ENCODE results near the gene RARB.

Gene RARB

DNA sequence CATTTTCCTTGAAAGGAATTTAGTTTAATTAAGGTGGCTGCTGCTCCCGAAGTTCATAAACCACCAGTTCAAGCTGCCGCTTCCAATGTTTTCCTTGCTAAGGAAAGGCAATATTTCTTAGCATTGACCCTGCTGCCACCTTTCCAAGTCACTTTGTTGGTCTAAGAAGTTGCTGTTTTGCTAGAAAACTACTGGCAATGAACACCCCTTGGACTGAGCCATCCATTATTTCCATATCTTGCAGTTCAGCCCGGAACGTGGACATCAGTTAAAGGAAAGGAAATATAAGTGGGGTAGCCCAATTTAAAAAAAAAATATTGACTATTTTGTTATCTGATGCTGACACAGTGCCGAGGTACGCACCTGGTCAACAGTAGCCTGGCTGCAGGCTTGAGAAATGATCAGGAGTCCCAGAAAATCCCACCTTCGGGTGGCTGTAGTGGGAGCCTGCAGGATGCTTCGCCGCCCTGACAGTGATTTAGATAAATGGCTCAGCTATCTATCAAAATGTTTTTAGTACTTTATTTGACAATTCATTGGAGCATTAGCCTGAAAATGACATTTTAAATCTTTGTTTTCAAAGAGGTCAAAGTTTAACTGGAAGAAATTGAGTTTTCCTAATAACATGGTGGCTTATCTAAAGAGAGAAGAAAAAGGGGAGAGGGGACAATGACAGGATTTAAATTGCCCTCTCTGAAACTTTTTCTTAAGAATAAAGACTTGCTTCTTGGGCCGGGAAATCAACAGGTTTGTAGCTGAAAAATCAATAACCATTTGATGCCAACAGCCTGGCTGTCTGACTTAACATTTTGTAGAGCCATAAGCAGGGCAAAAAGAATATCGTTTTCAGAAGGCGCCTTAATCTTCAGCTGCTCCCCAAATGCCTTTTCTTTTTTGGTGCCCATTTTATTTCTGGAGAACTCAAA is 1.6 kb downstream of the RARB start:
- H3K36me3 ChIP-seq (ENCODE audit: control insufficient read depth in 5 of 5, insufficient read depth in 5 of 5, low read length in 5 of 5), result no peaks in the 10 kb centered on the region
- H3K9me3 ChIP-seq (ENCODE audit: control insufficient read depth in 5 of 5, low read length in 5 of 5), result no peaks in the 10 kb centered on the region
- peak overlapping the region in 4 of 5 donors; percentile 20 to 75 (median 50) for H3K4me3 ChIP-seq (ENCODE audit: low read depth in 1 of 5, low read length in 5 of 5)
- H3K27ac ChIP-seq (ENCODE audit: low read depth, low read length), result peak overlapping the region; percentile 28
- H3K9ac ChIP-seq (ENCODE audit: low read length in 5 of 5), result no peak overlapping the region
- peaks cover 3 to 31% (median 20%) of the 10 kb centered on the region in 5 donors for H3K4me1 ChIP-seq (ENCODE audit: control insufficient read depth in 5 of 5, insufficient read depth in 5 of 5, low read length in 5 of 5)
- peaks cover 0 to 1% (median 0%) of the 10 kb centered on the region in 5 donors for H3K27me3 ChIP-seq (ENCODE audit: control insufficient read depth in 5 of 5, insufficient read depth in 4 of 5, low read length in 5 of 5)

DNA sequence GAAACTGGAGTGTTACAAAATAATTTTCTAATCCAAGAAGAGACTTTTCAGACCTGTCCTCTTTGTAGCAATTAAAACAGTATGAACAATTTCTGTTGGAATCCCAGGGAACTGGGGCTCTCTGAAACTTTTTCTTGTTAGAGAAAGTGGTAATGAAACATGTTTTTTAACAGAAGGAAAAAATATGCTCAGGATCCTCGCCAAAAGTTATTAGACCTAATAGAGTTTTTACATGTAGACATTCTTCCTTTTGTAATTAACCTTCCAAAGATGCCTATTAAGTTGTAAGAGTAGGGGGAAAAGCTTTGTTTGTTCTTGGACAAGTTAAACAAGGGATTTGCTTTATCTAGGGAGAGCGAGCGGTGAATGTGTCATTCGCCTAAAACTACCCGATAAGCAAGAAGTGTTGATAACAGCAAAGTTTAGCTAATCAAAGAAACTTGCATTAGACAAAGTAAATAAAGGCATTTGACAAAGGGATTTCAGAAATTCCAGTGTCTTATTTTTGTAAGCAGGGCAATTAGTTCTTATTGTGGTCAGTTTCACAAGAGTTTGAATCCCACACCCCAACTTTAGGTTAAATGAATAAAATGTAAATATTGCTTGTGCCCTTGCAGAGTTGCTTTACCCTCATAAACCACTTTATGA is 2.3 kb downstream of the RARB start:
- H3K4me1 ChIP-seq (ENCODE audit: control insufficient read depth in 5 of 5, insufficient read depth in 5 of 5, low read length in 5 of 5), result peaks cover 3 to 31% (median 20%) of the 10 kb centered on the region in 5 donors
- peak overlapping the region in 1 of 5 donors; percentile 40 for H3K9ac ChIP-seq (ENCODE audit: low read length in 5 of 5)
- H3K36me3 ChIP-seq (ENCODE audit: control insufficient read depth in 5 of 5, insufficient read depth in 5 of 5, low read length in 5 of 5), result no peaks in the 10 kb centered on the region
- peak overlapping the region in 2 of 5 donors; percentile 22 to 75 for H3K4me3 ChIP-seq (ENCODE audit: low read depth in 1 of 5, low read length in 5 of 5)
- no peaks in the 10 kb centered on the region for H3K27me3 ChIP-seq (ENCODE audit: control insufficient read depth in 5 of 5, insufficient read depth in 4 of 5, low read length in 5 of 5)
- H3K27ac ChIP-seq (ENCODE audit: low read depth, low read length), result peak overlapping the region; percentile 28
- no peaks in the 10 kb centered on the region for H3K9me3 ChIP-seq (ENCODE audit: control insufficient read depth in 5 of 5, low read length in 5 of 5)

DNA sequence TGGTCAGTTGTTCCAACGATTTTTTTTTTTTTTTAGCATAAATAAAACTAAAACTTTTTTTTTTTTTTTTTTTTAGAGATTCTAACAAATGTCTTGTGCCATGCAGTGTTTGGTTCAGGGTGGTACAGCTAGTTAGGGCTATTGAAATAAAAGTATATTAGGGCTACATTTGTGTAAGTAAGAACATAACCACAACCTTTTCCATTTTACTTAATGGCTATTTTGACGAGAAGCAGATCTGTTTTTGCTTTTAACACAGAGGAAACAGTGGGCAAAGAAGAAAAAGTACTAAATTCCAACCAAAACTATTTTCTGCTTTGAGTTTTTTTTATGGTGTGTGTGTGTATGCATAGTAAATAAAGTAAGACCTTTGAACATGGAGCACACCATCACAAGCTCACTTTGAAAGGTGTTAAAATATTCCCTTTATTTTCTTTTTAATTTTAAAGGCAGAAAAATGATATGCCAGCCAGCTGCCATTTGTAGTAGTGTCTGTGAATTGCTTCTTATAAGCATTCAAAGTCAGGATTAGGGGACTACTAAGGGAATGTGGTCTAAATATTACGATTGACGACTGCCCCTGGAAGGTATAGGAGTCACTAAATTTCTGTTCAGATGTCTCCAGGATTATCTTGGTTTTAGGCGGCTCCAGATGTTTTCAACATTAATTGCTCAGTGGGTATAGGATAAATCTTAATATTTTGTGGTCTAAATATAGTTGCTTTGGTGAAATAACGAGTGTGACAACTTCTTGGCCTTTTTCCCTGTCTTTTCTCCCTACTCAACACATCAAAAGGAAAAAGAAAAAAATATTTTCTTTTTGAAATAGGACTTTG is 3.1 kb downstream of the RARB start:
- no peak overlapping the region for H3K27ac ChIP-seq (ENCODE audit: low read depth, low read length)
- no peaks in the 10 kb centered on the region for H3K9me3 ChIP-seq (ENCODE audit: control insufficient read depth in 5 of 5, low read length in 5 of 5)
- H3K9ac ChIP-seq (ENCODE audit: low read length in 5 of 5), result no peak overlapping the region
- no peaks in the 10 kb centered on the region for H3K27me3 ChIP-seq (ENCODE audit: control insufficient read depth in 5 of 5, insufficient read depth in 4 of 5, low read length in 5 of 5)
- H3K4me1 ChIP-seq (ENCODE audit: control insufficient read depth in 5 of 5, insufficient read depth in 5 of 5, low read length in 5 of 5), result peaks cover 3 to 31% (median 20%) of the 10 kb centered on the region in 5 donors
- H3K36me3 ChIP-seq (ENCODE audit: control insufficient read depth in 5 of 5, insufficient read depth in 5 of 5, low read length in 5 of 5), result no peaks in the 10 kb centered on the region
- H3K4me3 ChIP-seq (ENCODE audit: low read depth in 1 of 5, low read length in 5 of 5), result peak overlapping the region in 1 of 5 donors; percentile 12

- Histone ChIP-seq H3K4me1 (ENCODE audit: control insufficient read depth in 5 of 5, insufficient read depth in 5 of 5, low read length in 5 of 5) (peaks cover 3 to 30% (median 20%) of the 10 kb centered on the region in 5 donors), H3K4me3 (ENCODE audit: low read depth in 1 of 5, low read length in 5 of 5) (no peak overlapping the region), H3K36me3 (ENCODE audit: control insufficient read depth in 5 of 5, insufficient read depth in 5 of 5, low read length in 5 of 5) (no peaks in the 10 kb centered on the region), H3K27ac (ENCODE audit: low read depth, low read length) (no peak overlapping the region), H3K27me3 (ENCODE audit: control insufficient read depth in 5 of 5, insufficient read depth in 4 of 5, low read length in 5 of 5) (no peaks in the 10 kb centered on the region), H3K9me3 (ENCODE audit: control insufficient read depth in 5 of 5, low read length in 5 of 5) (no peaks in the 10 kb centered on the region), H3K9ac (ENCODE audit: low read length in 5 of 5) (no peak overlapping the region)
Measured at GRCh38 chr3:25432176-25432720, 4.2 kb downstream of the RARB start.

DNA sequence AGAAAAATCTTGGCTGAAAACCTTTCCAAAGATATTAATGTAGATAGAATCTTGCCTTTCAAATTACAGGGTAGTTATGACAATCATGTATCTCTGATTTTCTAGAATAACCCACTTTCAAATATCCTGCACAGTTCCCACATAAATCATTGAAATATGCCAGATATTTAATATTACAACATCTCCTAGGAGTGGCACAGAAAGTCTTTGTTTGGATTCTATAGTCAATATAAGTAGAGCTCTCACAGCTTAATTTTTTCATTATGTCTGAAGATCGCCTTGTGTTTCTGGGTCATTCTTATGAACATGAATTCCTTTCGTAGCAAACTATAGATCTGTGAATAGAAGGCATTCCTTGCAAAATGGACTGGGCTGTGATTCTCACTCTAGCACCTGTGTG is 5.0 kb downstream of the RARB start:
- Histone ChIP-seq H3K4me3 (ENCODE audit: low read depth in 1 of 5, low read length in 5 of 5) (no peak overlapping the region), H3K9ac (ENCODE audit: low read length in 5 of 5) (no peak overlapping the region), H3K27ac (ENCODE audit: low read depth, low read length) (no peak overlapping the region), H3K4me1 (ENCODE audit: control insufficient read depth in 5 of 5, insufficient read depth in 5 of 5, low read length in 5 of 5) (peaks cover 3 to 23% (median 12%) of the 10 kb centered on the region in 5 donors), H3K36me3 (ENCODE audit: control insufficient read depth in 5 of 5, insufficient read depth in 5 of 5, low read length in 5 of 5) (no peaks in the 10 kb centered on the region), H3K9me3 (ENCODE audit: control insufficient read depth in 5 of 5, low read length in 5 of 5) (no peaks in the 10 kb centered on the region), H3K27me3 (ENCODE audit: control insufficient read depth in 5 of 5, insufficient read depth in 4 of 5, low read length in 5 of 5) (no peaks in the 10 kb centered on the region)

DNA sequence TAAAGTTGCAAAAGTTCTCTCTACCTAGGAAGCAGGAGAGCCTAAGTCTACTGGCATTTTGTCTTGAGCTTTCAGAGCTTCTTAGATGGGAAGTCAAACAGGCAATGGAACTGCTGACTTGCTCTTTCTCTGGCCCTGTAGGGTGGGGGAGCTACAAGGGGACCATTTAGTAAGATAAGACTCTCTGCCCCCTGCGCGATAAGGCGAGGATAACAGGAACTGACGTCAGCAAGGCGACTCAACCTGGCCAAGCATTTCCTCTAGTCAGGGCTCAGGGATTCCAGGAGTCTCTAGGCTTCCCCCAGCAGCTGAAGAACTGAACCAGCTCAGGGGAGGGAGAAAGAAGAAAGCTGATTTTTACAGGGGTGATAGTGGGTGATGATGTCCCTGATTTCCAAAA is 5.8 kb downstream of the RARB start:
- no peak overlapping the region for H3K9ac ChIP-seq (ENCODE audit: low read length in 5 of 5)
- no peak overlapping the region for H3K27ac ChIP-seq (ENCODE audit: low read depth, low read length)
- H3K9me3 ChIP-seq (ENCODE audit: control insufficient read depth in 5 of 5, low read length in 5 of 5), result no peaks in the 10 kb centered on the region
- H3K27me3 ChIP-seq (ENCODE audit: control insufficient read depth in 5 of 5, insufficient read depth in 4 of 5, low read length in 5 of 5), result no peaks in the 10 kb centered on the region
- peaks cover 0 to 15% (median 5%) of the 10 kb centered on the region in 5 donors for H3K4me1 ChIP-seq (ENCODE audit: control insufficient read depth in 5 of 5, insufficient read depth in 5 of 5, low read length in 5 of 5)
- no peaks in the 10 kb centered on the region for H3K36me3 ChIP-seq (ENCODE audit: control insufficient read depth in 5 of 5, insufficient read depth in 5 of 5, low read length in 5 of 5)
- no peak overlapping the region for H3K4me3 ChIP-seq (ENCODE audit: low read depth in 1 of 5, low read length in 5 of 5)

- Histone ChIP-seq H3K27ac (ENCODE audit: low read depth, low read length) (no peak overlapping the region), H3K27me3 (ENCODE audit: control insufficient read depth in 5 of 5, insufficient read depth in 4 of 5, low read length in 5 of 5) (no peaks in the 10 kb centered on the region), H3K4me1 (ENCODE audit: control insufficient read depth in 5 of 5, insufficient read depth in 5 of 5, low read length in 5 of 5) (peaks cover 0 to 2% (median 0%) of the 10 kb centered on the region in 5 donors), H3K4me3 (ENCODE audit: low read depth in 1 of 5, low read length in 5 of 5) (no peak overlapping the region), H3K36me3 (ENCODE audit: control insufficient read depth in 5 of 5, insufficient read depth in 5 of 5, low read length in 5 of 5) (no peaks in the 10 kb centered on the region), H3K9ac (ENCODE audit: low read length in 5 of 5) (no peak overlapping the region), H3K9me3 (ENCODE audit: control insufficient read depth in 5 of 5, low read length in 5 of 5) (no peaks in the 10 kb centered on the region)
Measured at GRCh38 chr3:25437953-25438352, 9.9 kb downstream of the RARB start.

DNA sequence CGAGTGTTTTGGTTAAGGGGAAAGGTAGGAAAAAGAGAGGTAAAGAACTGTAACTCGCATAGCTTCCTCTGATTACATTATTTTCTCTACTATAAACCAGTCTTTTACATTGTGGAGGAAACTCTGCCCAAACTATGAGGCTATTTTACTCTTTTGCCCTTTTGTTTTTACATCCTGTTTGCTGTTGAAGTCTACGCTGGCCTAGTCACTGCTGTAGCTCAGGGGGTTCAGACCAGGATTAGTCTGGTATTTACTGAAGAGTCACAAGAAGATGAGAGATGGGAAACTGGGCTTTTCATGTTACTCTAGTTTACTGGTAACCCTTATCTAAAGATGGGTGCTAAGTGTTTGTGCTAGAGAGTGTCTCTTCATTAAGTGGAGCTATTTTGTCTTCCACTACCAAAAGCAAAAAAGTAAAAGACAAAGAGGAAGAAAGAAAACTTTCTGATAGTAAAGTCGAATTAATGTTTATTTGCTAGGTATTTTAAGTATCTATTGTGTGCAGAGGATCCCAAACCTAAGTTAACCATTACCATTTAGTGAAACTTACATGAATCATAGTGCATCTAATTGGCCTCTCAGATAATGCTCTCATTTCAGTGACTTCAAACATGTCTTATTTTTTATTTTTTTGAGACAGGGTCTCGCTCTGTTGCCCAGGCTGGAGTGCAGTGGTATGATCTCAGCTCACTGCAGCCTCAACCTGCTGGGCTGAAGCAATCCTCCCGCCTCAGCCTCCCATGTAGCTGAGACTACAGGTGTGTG is 10.9 kb downstream of the RARB start:
- no peaks in the 10 kb centered on the region for H3K27me3 ChIP-seq (ENCODE audit: control insufficient read depth in 5 of 5, insufficient read depth in 4 of 5, low read length in 5 of 5)
- no peaks in the 10 kb centered on the region for H3K36me3 ChIP-seq (ENCODE audit: control insufficient read depth in 5 of 5, insufficient read depth in 5 of 5, low read length in 5 of 5)
- no peak overlapping the region for H3K4me3 ChIP-seq (ENCODE audit: low read depth in 1 of 5, low read length in 5 of 5)
- no peaks in the 10 kb centered on the region for H3K4me1 ChIP-seq (ENCODE audit: control insufficient read depth in 5 of 5, insufficient read depth in 5 of 5, low read length in 5 of 5)
- no peaks in the 10 kb centered on the region for H3K9me3 ChIP-seq (ENCODE audit: control insufficient read depth in 5 of 5, low read length in 5 of 5)
- no peak overlapping the region for H3K27ac ChIP-seq (ENCODE audit: low read depth, low read length)
- no peak overlapping the region for H3K9ac ChIP-seq (ENCODE audit: low read length in 5 of 5)

DNA sequence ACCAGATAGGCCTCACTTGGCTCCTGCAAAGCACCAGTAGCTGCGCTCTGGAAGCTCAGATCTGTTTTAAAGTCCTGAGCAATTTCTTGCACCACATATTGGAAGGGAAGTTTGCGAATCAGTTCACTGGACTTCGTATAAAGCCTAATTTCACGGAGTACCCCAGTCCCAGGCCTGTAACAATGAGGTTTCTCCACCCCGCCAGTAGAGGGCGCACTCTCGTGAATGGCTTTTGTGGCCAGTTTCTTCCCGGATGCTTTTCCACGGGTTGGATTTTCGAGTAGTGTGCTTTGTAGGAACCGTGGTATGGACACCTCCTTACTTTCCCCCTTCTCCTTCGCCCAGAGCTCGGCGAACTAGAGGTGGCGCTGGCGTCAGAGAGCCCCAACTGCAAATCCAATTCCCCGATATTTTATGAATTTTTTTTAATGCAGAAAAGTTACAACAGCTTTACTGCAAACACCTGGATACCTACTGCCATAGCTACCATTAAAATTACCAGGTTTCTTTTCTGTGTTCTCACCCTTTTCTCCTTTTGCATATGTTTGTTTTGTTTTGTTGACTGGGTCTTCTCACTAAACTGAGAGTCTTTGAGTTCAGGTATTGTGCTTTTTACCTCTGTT is 13.3 kb downstream of the RARB start:
- no peak overlapping the region for H3K27ac ChIP-seq (ENCODE audit: low read depth, low read length)
- H3K36me3 ChIP-seq (ENCODE audit: control insufficient read depth in 5 of 5, insufficient read depth in 5 of 5, low read length in 5 of 5), result no peaks in the 10 kb centered on the region
- H3K9me3 ChIP-seq (ENCODE audit: control insufficient read depth in 5 of 5, low read length in 5 of 5), result no peaks in the 10 kb centered on the region
- no peaks in the 10 kb centered on the region for H3K4me1 ChIP-seq (ENCODE audit: control insufficient read depth in 5 of 5, insufficient read depth in 5 of 5, low read length in 5 of 5)
- H3K4me3 ChIP-seq (ENCODE audit: low read depth in 1 of 5, low read length in 5 of 5), result no peak overlapping the region
- H3K9ac ChIP-seq (ENCODE audit: low read length in 5 of 5), result no peak overlapping the region
- no peaks in the 10 kb centered on the region for H3K27me3 ChIP-seq (ENCODE audit: control insufficient read depth in 5 of 5, insufficient read depth in 4 of 5, low read length in 5 of 5)

Data from subcutaneous abdominal adipose tissue (tissue), 5 donors.